Thymus (tissue), 11 donors: Measurements from ENCODE around the gene IGSF6. TPM values are rescaled to one million over a fixed set of nuclear protein-coding genes. Genes with fewer than 3 reads are reported as not detected.
"Not testable (repeated sequence)": the region's sequence is repeated elsewhere in the genome, so short reads cannot be mapped to it uniquely, and the experiment has no call there.

Experiments used
- DNase-seq, 9 donors: peaks; one replicate each; pipeline ENCODE4 v3.0.0-alpha.2; 2013; ENCODE audit warnings: low spot score in 9 of 9, low read depth in 6 of 9, missing footprints in 1 of 9
- H3K27ac ChIP-seq, 2 donors: one replicate each; pipeline ENCODE4 v1.5.1; 2013; ENCODE audit warnings: control low read depth in 1 of 2, low read depth in 1 of 2, low read length in 1 of 2, mild to moderate bottlenecking in 1 of 2, moderate library complexity in 1 of 2
- H3K27me3 ChIP-seq, 2 donors: one replicate each; pipeline ENCODE4 v1.5.1; 2013; ENCODE audit warnings: low read length in 1 of 2; ENCODE audit not compliant: control insufficient read depth in 2 of 2, insufficient read depth in 1 of 2
- H3K36me3 ChIP-seq, 2 donors: one replicate each; pipeline ENCODE4 v1.5.1; 2013; ENCODE audit warnings: low read length in 1 of 2, mild to moderate bottlenecking in 1 of 2, moderate library complexity in 1 of 2; ENCODE audit not compliant: control insufficient read depth in 2 of 2, insufficient read depth in 2 of 2
- H3K4me1 ChIP-seq, 2 donors: one replicate each; pipeline ENCODE4 v1.5.1; 2013; ENCODE audit warnings: low read length in 2 of 2; ENCODE audit not compliant: control insufficient read depth in 2 of 2, insufficient read depth in 2 of 2
- H3K4me3 ChIP-seq, 2 donors: one replicate each; pipeline ENCODE4 v1.5.1; 2013; ENCODE audit warnings: low read length in 2 of 2, control low read depth in 1 of 2, mild to moderate bottlenecking in 1 of 2
- H3K9me3 ChIP-seq, 2 donors: one replicate each; pipeline ENCODE4 v1.5.1; 2013; ENCODE audit warnings: low read length in 1 of 2, mild to moderate bottlenecking in 1 of 2; ENCODE audit not compliant: control insufficient read depth in 2 of 2, insufficient read depth in 1 of 2
- WGBS: extraction: QIAGEN DNeasy Blood & Tissue Kit; methylation state at CpG from one replicate; pipeline ENCODE4 v1.1.7; 2013; 5-methylcytosine and 5-hydroxymethylcytosine counted together
- polyA plus RNA-seq: library from polyadenylated mRNA; stranded (reverse); fragments of 200-250 nt; gene quantifications from one replicate; pipeline ENCODE4 v1.2.3, GENCODE V29; 2013
- total RNA-seq: library from RNA; stranded (reverse); fragments of 120-200 nt; gene quantifications from one replicate; pipeline ENCODE4 v1.2.4, GENCODE V29; 2013
- donor health status: healthy.

Gene IGSF6
- total and polyA plus RNA-seq, 2 donors = 10.7 to 16.2 TPM

- Histone ChIP-seq H3K4me3 (no peak overlapping the region), H3K4me1 (no peaks in the 10 kb centered on the region), H3K9me3 (no peaks in the 10 kb centered on the region), H3K27me3 (no peaks in the 10 kb centered on the region), H3K36me3 (peaks cover 6 to 7% of the 10 kb centered on the region in 2 donors), H3K27ac (no peak overlapping the region)
- WGBS = 98% methylated on average over 37 of the region's 37 CpGs
- no peak for DNase-seq
Measured at GRCh38 chr16:21637032-21637968, 15.1 kb downstream of the IGSF6 start.

GRCh38 chr16:21635694-21636093, 16.7 kb downstream of the IGSF6 start:
- H3K27ac ChIP-seq, H3K4me3 ChIP-seq, H3K27me3 ChIP-seq, H3K4me1 ChIP-seq, H3K9me3 ChIP-seq, DNase-seq, H3K36me3 ChIP-seq: not testable (repeated sequence)
- 92% methylated on average over 9 of the region's 9 CpGs for WGBS

GRCh38 chr16:21634216-21634615, 18.2 kb downstream of the IGSF6 start:
- peaks cover 0 to 2% of the 10 kb centered on the region in 2 donors for H3K9me3 ChIP-seq
- WGBS = 97% methylated on average over 5 of the region's 5 CpGs
- peaks cover 10 to 13% of the 10 kb centered on the region in 2 donors for H3K36me3 ChIP-seq
- H3K27me3 ChIP-seq = no peaks in the 10 kb centered on the region
- no peaks in the 10 kb centered on the region for H3K4me1 ChIP-seq
- DNase-seq = no peak
- H3K27ac ChIP-seq = no peak overlapping the region
- no peak overlapping the region for H3K4me3 ChIP-seq

- 89% methylated on average over 5 of the region's 5 CpGs for WGBS
- not testable (repeated sequence) for H3K27ac ChIP-seq, H3K9me3 ChIP-seq, H3K4me1 ChIP-seq, H3K4me3 ChIP-seq, H3K27me3 ChIP-seq, DNase-seq
- H3K36me3 ChIP-seq = peaks cover 14 to 20% of the 10 kb centered on the region in 2 donors
Measured at GRCh38 chr16:21631951-21632575, 20.3 kb downstream of the IGSF6 start.

- H3K9me3 ChIP-seq, H3K4me3 ChIP-seq, H3K4me1 ChIP-seq, H3K27ac ChIP-seq, DNase-seq, H3K27me3 ChIP-seq: not testable (repeated sequence)
- H3K36me3 ChIP-seq = peaks cover 15 to 23% of the 10 kb centered on the region in 2 donors
- WGBS = 98% methylated on average over 8 of the region's 8 CpGs
Measured at GRCh38 chr16:21631376-21631775, 21.0 kb downstream of the IGSF6 start.

- not testable (repeated sequence) for H3K4me3 ChIP-seq, DNase-seq, H3K9me3 ChIP-seq, H3K4me1 ChIP-seq, H3K27me3 ChIP-seq, H3K27ac ChIP-seq
- H3K36me3 ChIP-seq = peaks cover 17 to 23% of the 10 kb centered on the region in 2 donors
- 97% methylated on average over 6 of the region's 6 CpGs for WGBS
Measured at GRCh38 chr16:21630866-21631265, 21.5 kb downstream of the IGSF6 start.

GRCh38 chr16:21629616-21630539, 22.5 kb downstream of the IGSF6 start:
- not testable (repeated sequence) for DNase-seq, H3K27me3 ChIP-seq, H3K27ac ChIP-seq, H3K4me1 ChIP-seq, H3K4me3 ChIP-seq, H3K9me3 ChIP-seq
- H3K36me3 ChIP-seq = peaks cover 20 to 23% of the 10 kb centered on the region in 2 donors
- 98% methylated on average over 37 of the region's 37 CpGs for WGBS

GRCh38 chr16:21628772-21629171, 23.6 kb downstream of the IGSF6 start:
- peaks cover 0 to 6% of the 10 kb centered on the region in 2 donors for H3K4me1 ChIP-seq
- peaks cover 0 to 2% of the 10 kb centered on the region in 2 donors for H3K9me3 ChIP-seq
- no peak overlapping the region for H3K4me3 ChIP-seq
- no peaks in the 10 kb centered on the region for H3K27me3 ChIP-seq
- 97% methylated on average over 5 of the region's 5 CpGs for WGBS
- no peak overlapping the region for H3K27ac ChIP-seq
- DNase-seq = no peak
- H3K36me3 ChIP-seq = peaks cover 23% of the 10 kb centered on the region in 2 donors
